Activated CD8-positive, alpha-beta memory T cell treated with anti-CD3 and anti-CD28 coated beads, Interleukin-2, amount 10 ng/mL, durations not matched to agents 7 days and 5 days (primary cell): ENCODE data around the gene HTR3B. TPM values are rescaled to one million over a fixed set of nuclear protein-coding genes. Genes with fewer than 3 reads are reported as not detected.
A peak's percentile ranks its signal among the peaks of the same experiment; 100 is the strongest.

Experiments used
- ATAC-seq: fragments of 150-1000 bp; cut with Tn5 transposase; one replicate; pipeline ENCODE4 v1.10.0; 2021; ENCODE audit warnings: moderate library complexity
- CTCF ChIA-PET: fragments of 350-600 bp; sonication (Branson Sonifier 250); formaldehyde crosslinking; loops from one replicate; lab custom pipeline; 2021; ENCODE audit warnings: antibody characterized with exemption; lab: Charles Lee
- DNase-seq: peaks from one replicate; pipeline ENCODE4 v3.0.0-alpha.2; 2020
- H3K27ac Mint-ChIP-seq: one replicate; pipeline ENCODE4 v1.8.0; 2021; ENCODE audit warnings: mild to moderate bottlenecking, mixed read lengths
- H3K27me3 Mint-ChIP-seq: one replicate; pipeline ENCODE4 v1.8.0; 2021; ENCODE audit warnings: mixed read lengths
- H3K36me3 Mint-ChIP-seq: one replicate; pipeline ENCODE4 v1.8.0; 2021; ENCODE audit warnings: mild to moderate bottlenecking, mixed read lengths
- H3K4me1 Mint-ChIP-seq: one replicate; pipeline ENCODE4 v1.8.0; 2021; ENCODE audit warnings: mixed read lengths
- H3K4me3 Mint-ChIP-seq: one replicate; pipeline ENCODE4 v1.8.0; 2021; ENCODE audit warnings: mild to moderate bottlenecking, moderate library complexity, mixed read lengths
- H3K9me3 Mint-ChIP-seq: one replicate; pipeline ENCODE4 v1.8.0; 2022; ENCODE audit warnings: low read depth, mixed read lengths
- total RNA-seq, 2 experiments: library from RNA; stranded (reverse); gene quantifications; one replicate each; pipeline ENCODE4 v1.2.3, GENCODE V29; 2021

Gene HTR3B
- total RNA-seq, 2 experiments from 2014 or later = not detected

- Mint-ChIP-seq H3K27me3 (peaks cover 17% of the 10 kb centered on the region), H3K4me1 (no peaks in the 10 kb centered on the region), H3K4me3 (no peak overlapping the region), H3K9me3 (no peaks in the 10 kb centered on the region), H3K36me3 (no peaks in the 10 kb centered on the region), H3K27ac (no peak overlapping the region)
- ATAC-seq (no peak), DNase-seq (no peak)
- CTCF ChIA-PET = no interaction called here
These were observed 84.8 kb downstream of the HTR3B start for GRCh38 chr11:113989381-113989780.

DNA sequence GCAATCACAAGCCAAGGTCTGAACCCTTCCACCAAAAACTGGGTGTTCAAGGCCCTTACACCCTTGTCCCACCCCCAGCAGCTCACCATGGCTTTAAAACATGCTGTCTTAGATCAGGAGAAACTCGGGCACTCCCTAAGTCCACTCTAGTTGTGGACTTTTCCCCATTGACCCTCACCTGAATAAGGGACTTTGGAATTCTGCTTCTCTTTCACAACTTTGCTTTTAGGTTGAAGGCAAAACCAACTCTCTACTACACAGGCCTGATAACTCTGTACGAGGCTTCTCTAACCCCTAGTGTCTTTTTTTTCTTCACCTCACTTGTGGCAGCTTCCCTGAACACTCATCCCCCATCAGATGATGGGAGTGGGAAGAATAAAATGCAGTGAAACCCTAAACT is 85.3 kb downstream of the HTR3B start:
- Mint-ChIP-seq H3K36me3 (no peaks in the 10 kb centered on the region), H3K4me1 (no peaks in the 10 kb centered on the region), H3K27me3 (peaks cover 17% of the 10 kb centered on the region), H3K9me3 (no peaks in the 10 kb centered on the region), H3K27ac (no peak overlapping the region), H3K4me3 (no peak overlapping the region)
- CTCF ChIA-PET = interaction anchor here (1.5 to 6.6 kb wide), 2 partner anchors 14 to 271 kb away, joined by 3 to 133 read pairs; no protein-coding TSS in a partner anchor
- ATAC-seq = no peak
- DNase-seq = no peak

- peak; percentile 47 for DNase-seq
- no peaks in the 10 kb centered on the region for H3K9me3 Mint-ChIP-seq
- H3K4me3 Mint-ChIP-seq = no peak overlapping the region
- H3K36me3 Mint-ChIP-seq = no peaks in the 10 kb centered on the region
- CTCF ChIA-PET = interaction anchor here (0.5 to 6.6 kb wide), 5 partner anchors 13 to 1136 kb away, joined by 3 to 133 read pairs (median 3); no protein-coding TSS in a partner anchor
- peaks cover 22% of the 10 kb centered on the region for H3K27me3 Mint-ChIP-seq
- no peaks in the 10 kb centered on the region for H3K4me1 Mint-ChIP-seq
- ATAC-seq = no peak
- no peak overlapping the region for H3K27ac Mint-ChIP-seq
These were observed 86.6 kb downstream of the HTR3B start for GRCh38 chr11:113991170-113991569.

- H3K27ac Mint-ChIP-seq = no peak overlapping the region
These were observed 87.3 kb downstream of the HTR3B start for GRCh38 chr11:113991718-113992458.

DNA sequence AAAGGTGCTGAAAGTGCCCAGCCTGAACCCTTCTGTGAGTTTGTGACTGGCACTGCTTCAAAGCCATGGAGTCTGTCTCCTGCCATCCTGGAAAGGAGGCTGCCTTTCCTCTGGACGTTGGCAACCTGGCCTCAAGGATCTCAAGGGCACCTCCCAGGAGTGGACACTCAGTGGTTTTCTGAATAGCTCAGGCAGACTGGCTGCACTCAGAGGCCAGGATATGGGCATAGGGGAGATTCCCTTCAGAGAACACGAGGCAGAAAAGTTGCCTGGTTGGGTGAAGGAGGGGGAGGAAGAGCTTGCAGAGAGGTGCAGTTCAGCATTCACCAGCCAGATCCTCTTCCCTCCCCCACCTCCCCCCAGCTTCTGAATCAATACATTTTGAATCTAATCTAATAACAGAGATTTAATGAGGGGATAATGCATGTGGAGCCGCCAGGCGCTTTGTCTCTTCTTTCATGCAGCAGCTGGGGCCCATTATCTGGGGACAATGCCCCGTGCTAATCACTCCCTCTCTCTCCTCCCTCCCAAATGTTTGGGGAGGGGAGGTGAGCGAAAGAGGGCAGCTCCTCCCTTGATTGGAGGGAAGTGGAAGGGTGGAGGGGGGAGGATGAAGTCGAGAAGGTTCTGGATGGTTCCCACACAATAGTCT is 88.0 kb downstream of the HTR3B start:
- no peak for ATAC-seq
- Mint-ChIP-seq H3K27ac (no peak overlapping the region), H3K9me3 (no peaks in the 10 kb centered on the region), H3K4me1 (no peaks in the 10 kb centered on the region), H3K27me3 (peaks cover 24% of the 10 kb centered on the region), H3K4me3 (no peak overlapping the region), H3K36me3 (no peaks in the 10 kb centered on the region)
- no peak for DNase-seq
- CTCF ChIA-PET = interaction anchor here (1.3 to 6.6 kb wide), 4 partner anchors 31 to 273 kb away, joined by 3 to 133 read pairs (median 12); no protein-coding TSS in a partner anchor

More at GRCh38 chr11:113991718-113992458, 87.3 kb downstream of the HTR3B start:
- Mint-ChIP-seq H3K9me3 (no peaks in the 10 kb centered on the region), H3K4me1 (no peaks in the 10 kb centered on the region), H3K4me3 (no peak overlapping the region), H3K36me3 (no peaks in the 10 kb centered on the region), H3K27me3 (peaks cover 22% of the 10 kb centered on the region)
- ATAC-seq = no peak
- CTCF ChIA-PET = interaction anchor here (1.1 to 6.6 kb wide), 5 partner anchors 30 to 274 kb away, joined by 3 to 133 read pairs (median 4); no protein-coding TSS in a partner anchor
- DNase-seq = no peak

DNA sequence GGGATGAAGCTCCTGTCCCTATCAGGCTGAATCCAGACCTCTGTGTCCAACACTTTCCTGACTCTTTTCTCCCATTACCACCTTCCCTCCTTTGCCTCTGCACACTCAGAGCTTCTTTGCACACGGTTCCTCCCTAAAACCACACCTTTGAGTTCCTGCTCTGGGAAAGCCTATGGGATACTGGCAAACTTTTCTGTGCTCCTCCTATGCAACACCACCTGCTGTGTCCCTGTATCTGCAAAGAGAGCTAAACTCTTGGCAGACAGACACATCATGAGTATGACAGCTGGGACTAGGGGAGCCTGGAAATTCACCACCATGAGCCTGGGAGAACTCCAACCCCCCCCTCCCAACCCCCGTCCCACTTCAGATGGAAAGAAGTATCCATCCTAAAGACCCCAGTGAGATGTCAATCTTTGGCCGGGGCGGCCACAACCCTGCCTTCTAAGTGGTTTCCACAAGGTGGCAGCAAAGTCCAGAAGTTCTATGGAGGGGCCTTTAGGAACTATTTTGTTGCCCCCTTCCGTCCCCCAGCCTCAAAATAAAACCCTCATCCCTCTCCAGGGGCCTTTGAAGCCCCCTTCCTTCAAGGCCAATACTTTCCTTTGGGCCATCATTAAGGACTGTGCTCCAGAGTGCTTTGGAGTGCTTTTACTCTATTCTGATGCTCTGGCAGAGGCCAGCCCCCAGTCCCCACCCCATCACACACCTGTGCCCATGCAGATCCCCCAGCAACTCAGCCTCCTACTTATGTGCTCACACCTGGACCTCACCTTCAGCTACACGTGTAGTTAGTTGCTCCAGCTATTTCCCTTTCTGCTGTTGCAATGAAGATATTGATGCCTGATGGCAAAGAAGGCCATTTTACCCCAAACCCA is 89.7 kb downstream of the HTR3B start:
- Mint-ChIP-seq H3K4me3 (no peak overlapping the region), H3K27ac (no peak overlapping the region), H3K36me3 (no peaks in the 10 kb centered on the region), H3K27me3 (peaks cover 24% of the 10 kb centered on the region), H3K9me3 (no peaks in the 10 kb centered on the region), H3K4me1 (no peaks in the 10 kb centered on the region)
- CTCF ChIA-PET = interaction anchor here (0.6 to 6.6 kb wide), 14 partner anchors 11 to 286 kb away, joined by 3 to 133 read pairs (median 4); no protein-coding TSS in a partner anchor
- DNase-seq = no peak
- peak; percentile 47 for ATAC-seq

Other genes with a start within 250 kb of the HTR3B start
- gene TMPRSS5, start 198.5 kb upstream of the HTR3B start, total RNA-seq = under 1 TPM; 0.61 to 0.91 TPM
- gene ZW10, start 131.1 kb upstream of the HTR3B start, total RNA-seq = 10 to 100 TPM; 17.3 to 20.8 TPM
- gene CLDN25, start 125.0 kb upstream of the HTR3B start, total RNA-seq = not detected
- 10 to 100 TPM; 50.5 to 65.1 TPM for gene USP28, start 29.2 kb upstream of the HTR3B start, total RNA-seq
- not detected for gene HTR3A, start 70.3 kb downstream of the HTR3B start, total RNA-seq
- gene ZBTB16, start 154.9 kb downstream of the HTR3B start, total RNA-seq = 1 to 10 TPM; 3.2 to 3.9 TPM